HEK293T (cell line): ENCODE data around the gene TMPRSS6.

ENCODE experiments used
- CTCF ChIA-PET: fragments of 350-600 bp; formaldehyde crosslinking; extraction: SDS; loops from one replicate; lab custom pipeline; 2021; ENCODE audit warnings: antibody characterized with exemption, inconsistent platforms; lab: Yijun Ruan, JAX
- POLR2A ChIA-PET: fragments of 350-600 bp; formaldehyde crosslinking; extraction: SDS; loops from one replicate; lab custom pipeline; 2020; ENCODE audit warnings: antibody characterized with exemption, inconsistent platforms; lab: Yijun Ruan, JAX
- DNase-seq: peaks from one replicate; pipeline ENCODE4 v3.0.0; 2012; ENCODE audit warnings: mixed read lengths; ENCODE audit errors: extremely low spot score
- ARNT ChIP-seq: fragments of 450-650 bp; IDR thresholded peaks from 2 replicates; pipeline ENCODE4 v1.6.1; 2017; ENCODE audit warnings: mild to moderate bottlenecking
- BHLHE40 ChIP-seq: fragments of 450-650 bp; IDR thresholded peaks from 2 replicates; pipeline ENCODE4 v1.6.1; 2016; ENCODE audit warnings: mild to moderate bottlenecking, moderate library complexity, borderline replicate concordance
- CTBP1 ChIP-seq: fragments of 450-650 bp; IDR thresholded peaks from 2 replicates; pipeline ENCODE4 v1.6.1; 2016; ENCODE audit warnings: borderline replicate concordance
- ELF4 ChIP-seq: fragments of 450-650 bp; IDR thresholded peaks from 2 replicates; pipeline ENCODE4 v1.6.1; 2017; ENCODE audit warnings: antibody characterized with exemption
- FOXA1 ChIP-seq: fragments of 450-650 bp; IDR thresholded peaks from 2 replicates; pipeline ENCODE4 v1.6.1; 2016; ENCODE audit warnings: mild to moderate bottlenecking
- FOXK2 ChIP-seq: fragments of 450-650 bp; IDR thresholded peaks from 2 replicates; pipeline ENCODE4 v1.6.1; 2016; ENCODE audit warnings: mild to moderate bottlenecking
- FOXM1 ChIP-seq: fragments of 450-650 bp; IDR thresholded peaks from 2 replicates; pipeline ENCODE4 v1.6.1; 2017; ENCODE audit warnings: mild to moderate bottlenecking, borderline replicate concordance
- HDGF ChIP-seq: fragments of 450-650 bp; IDR thresholded peaks from 2 replicates; pipeline ENCODE4 v1.6.1; 2017; ENCODE audit warnings: antibody characterized with exemption, borderline replicate concordance
- L3MBTL2 ChIP-seq: fragments of 450-650 bp; conservative IDR thresholded peaks from 2 replicates; pipeline ENCODE4 v1.6.1; 2016; ENCODE audit warnings: mild to moderate bottlenecking
- LEF1 ChIP-seq: fragments of 450-650 bp; IDR thresholded peaks from 2 replicates; pipeline ENCODE4 v1.6.1; 2017; ENCODE audit warnings: mild to moderate bottlenecking, borderline replicate concordance
- NFRKB ChIP-seq: fragments of 450-650 bp; IDR thresholded peaks from 2 replicates; pipeline ENCODE4 v1.6.1; 2016; ENCODE audit warnings: mild to moderate bottlenecking, moderate library complexity
- SP1 ChIP-seq: fragments of 450-650 bp; IDR thresholded peaks from 2 replicates; pipeline ENCODE4 v1.6.1; 2017
- SUZ12 ChIP-seq: fragments of 450-650 bp; IDR thresholded peaks from 2 replicates; pipeline ENCODE4 v1.6.1; 2016; ENCODE audit warnings: mild to moderate bottlenecking
- TARDBP ChIP-seq: fragments of 450-650 bp; IDR thresholded peaks from 2 replicates; pipeline ENCODE4 v1.6.1; 2016
- ZNF384 ChIP-seq: fragments of 450-650 bp; IDR thresholded peaks from 2 replicates; pipeline ENCODE4 v1.6.1; 2016
- TF ChIP-seq, protein P1 (sequence below): fragments of 450-650 bp; IDR thresholded peaks from 2 replicates; pipeline ENCODE4 v1.6.1; 2016

TMPRSS6 gene

DNA sequence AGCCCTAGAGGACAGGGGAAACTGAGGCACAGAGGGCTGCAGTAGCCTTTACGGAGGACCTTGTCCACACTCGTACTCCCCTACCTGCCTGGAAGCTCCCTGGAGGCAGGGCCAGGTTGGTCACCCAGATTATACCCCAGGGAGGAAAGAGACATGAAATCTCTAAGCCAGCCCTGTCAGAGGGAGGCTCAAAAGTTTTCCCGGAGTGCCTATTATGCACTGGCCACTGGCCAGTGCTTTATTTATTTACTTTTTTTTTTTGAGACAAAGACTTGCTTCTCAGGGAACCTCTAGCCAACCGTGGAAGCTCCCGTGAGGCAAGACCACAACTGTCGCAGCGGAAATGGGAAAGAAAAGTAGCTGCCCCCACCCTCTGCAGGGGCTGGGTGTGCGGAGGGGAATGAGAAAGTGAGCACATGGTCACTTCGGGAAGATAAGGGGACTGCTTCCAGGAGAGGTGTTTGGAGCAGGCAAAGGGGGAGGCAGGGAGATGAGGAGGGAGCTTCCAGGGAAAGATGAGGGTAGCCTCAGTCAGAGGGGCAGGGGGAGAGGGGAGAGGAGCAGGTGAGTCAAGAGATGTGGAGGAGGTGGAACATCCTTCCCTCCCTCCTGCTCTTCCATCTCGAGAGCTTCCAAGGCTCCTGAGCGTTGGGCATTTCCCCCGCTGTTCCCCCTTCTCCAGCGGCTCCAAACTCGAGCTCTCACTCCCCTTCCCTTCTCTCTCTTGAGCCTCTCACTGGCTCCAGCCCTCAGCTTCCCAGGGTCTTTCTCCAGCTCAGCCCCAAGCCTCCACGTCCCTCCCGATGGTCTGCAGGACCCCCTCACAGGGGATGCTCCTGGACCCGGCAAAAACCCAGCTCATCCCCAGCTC is 35.9 kb upstream of the TMPRSS6 start:
- POLR2A ChIA-PET: interaction anchor here (1.1 kb wide), 1 partner anchor 54 kb away, joined by 5 read pairs; no protein-coding TSS in a partner anchor
- TF ChIP-seq FOXK2: no peak
- no peak for TF ChIP-seq BHLHE40
- no peak for TF ChIP-seq L3MBTL2
- TF ChIP-seq FOXM1: no peak
- TF ChIP-seq, protein P1, sequence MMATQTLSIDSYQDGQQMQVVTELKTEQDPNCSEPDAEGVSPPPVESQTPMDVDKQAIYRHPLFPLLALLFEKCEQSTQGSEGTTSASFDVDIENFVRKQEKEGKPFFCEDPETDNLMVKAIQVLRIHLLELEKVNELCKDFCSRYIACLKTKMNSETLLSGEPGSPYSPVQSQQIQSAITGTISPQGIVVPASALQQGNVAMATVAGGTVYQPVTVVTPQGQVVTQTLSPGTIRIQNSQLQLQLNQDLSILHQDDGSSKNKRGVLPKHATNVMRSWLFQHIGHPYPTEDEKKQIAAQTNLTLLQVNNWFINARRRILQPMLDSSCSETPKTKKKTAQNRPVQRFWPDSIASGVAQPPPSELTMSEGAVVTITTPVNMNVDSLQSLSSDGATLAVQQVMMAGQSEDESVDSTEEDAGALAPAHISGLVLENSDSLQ: no peak
- no peak for TF ChIP-seq ELF4
- no peak for TF ChIP-seq FOXA1
- CTCF ChIA-PET: no interaction called here
- no peak for DNase-seq

DNA sequence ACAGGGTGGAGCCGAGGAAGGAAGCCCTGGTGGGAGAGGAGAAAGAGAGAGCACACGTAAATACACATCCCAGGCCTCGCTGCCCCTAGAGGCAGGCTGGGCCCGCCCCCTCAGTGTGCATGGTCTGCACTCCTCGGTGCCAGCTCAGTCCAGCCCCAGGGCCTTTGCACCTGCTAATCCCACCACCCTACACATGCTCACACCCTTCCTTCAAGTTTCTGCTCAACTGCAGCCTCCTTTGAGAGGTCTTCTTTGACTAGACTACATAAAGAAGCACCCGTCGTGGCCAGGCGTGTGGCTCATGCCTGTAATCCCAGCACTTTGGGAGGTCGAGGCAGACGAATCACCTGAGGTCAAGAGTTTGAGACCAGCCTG is 34.7 kb upstream of the TMPRSS6 start:
- POLR2A ChIA-PET: interaction anchor here (1.1 kb wide), 1 partner anchor 55 kb away, joined by 5 read pairs; no protein-coding TSS in a partner anchor
- no peak for DNase-seq
- CTCF ChIA-PET: no interaction called here
- TF ChIP-seq TARDBP: no peak
- TF ChIP-seq ARNT: no peak
- TF ChIP-seq SUZ12: no peak
- no peak for TF ChIP-seq SP1
- no peak for TF ChIP-seq FOXM1
- TF ChIP-seq ELF4: no peak
- no peak for TF ChIP-seq CTBP1
- TF ChIP-seq, protein P1: no peak

DNA sequence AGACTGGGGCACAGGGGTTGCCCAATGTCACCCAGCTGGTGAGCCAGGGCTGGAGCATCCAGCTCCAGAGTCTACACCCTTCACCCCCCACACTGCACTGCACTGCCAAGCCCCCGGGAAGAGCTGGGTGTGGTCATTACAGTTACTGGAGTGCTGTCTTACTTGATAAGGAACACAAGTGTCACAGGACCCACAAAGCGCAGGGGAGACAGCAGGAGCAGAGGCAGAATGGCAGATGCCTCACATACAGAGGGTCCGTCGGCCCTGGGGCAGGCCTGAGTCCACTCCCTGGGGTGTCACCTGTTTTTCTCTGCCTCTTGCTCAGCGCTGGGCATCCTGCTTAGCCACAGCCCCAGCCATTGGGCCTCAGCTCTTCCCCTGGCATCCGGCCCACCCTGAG is 32.5 kb upstream of the TMPRSS6 start:
- TF ChIP-seq FOXA1 (no peak), BHLHE40 (no peak), TARDBP (no peak), ZNF384 (no peak), FOXK2 (no peak), ELF4 (no peak), SUZ12 (no peak), FOXM1 (no peak), CTBP1 (no peak), LEF1 (no peak)
- DNase-seq: no peak
- CTCF ChIA-PET: interaction anchor here (1.1 kb wide), 1 partner anchor 19 kb away, joined by 3 read pairs; no protein-coding TSS in a partner anchor
- POLR2A ChIA-PET: no interaction called here

DNA sequence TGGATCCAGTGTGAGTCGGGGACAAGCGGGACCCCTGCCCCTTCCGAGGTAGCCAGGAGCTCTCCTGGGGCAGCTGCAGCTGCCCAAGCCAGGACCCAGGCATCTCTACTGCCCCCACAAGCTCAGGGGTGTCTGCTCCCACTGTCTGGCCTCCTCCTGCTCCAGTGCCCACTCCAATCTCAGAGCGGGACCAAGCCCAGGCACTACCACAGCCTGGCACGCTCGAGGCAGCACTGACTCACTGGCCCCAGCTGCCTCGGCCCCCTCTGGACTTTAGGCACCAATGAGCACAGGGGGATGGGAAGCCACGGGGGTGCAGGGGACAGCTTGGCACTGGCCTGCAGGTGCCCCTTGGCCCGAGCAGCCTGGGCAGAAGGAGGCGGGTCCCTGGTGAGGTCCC is 32.0 kb upstream of the TMPRSS6 start:
- ChIA-PET POLR2A (interaction anchor here (1.0 kb wide), 1 partner anchor 90 kb away, joined by 4 read pairs; the partner anchor contains the start of gene KCTD17), CTCF (interaction anchor here (1.1 kb wide), 1 partner anchor 18 kb away, joined by 3 read pairs; no protein-coding TSS in a partner anchor)
- TF ChIP-seq L3MBTL2 (no peak), SP1 (no peak), LEF1 (no peak), CTBP1 (no peak), FOXM1 (no peak), ZNF384 (no peak), HDGF (no peak), FOXK2 (no peak), FOXA1 (no peak), NFRKB (no peak), ARNT (no peak), TARDBP (no peak)
- TF ChIP-seq, protein P1: no peak
- DNase-seq: no peak

DNA sequence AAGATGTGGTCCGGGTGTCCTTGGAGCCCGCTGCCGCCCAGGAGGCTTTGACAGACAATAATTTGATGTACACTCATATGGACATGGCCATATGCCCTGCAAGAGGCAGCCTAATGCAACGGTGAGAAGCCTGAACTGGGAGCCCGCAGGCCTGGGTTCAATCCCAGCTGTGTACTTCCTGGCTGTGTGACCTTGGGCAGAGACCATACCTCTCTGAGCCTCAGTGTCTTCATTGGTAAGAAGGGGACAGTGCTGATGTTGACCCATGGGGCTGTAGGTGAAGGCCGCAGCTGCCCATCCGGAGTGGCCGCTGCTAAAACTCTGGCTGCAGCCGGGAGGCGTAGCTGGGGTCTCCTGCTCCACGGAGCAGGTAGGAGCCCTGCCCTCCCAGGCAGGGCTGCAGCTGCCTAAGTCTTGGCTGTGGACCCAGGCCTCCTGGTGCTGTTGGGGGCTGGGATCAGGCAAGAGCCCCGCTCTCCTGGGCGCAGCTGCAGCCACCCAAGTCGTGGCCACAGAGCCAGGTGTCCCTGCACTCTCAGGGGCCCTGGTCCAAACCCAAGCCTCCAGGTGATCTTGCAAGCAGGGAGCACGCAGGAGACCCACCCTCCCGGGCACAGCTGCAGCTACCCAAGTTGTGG is 31.3 kb upstream of the TMPRSS6 start:
- TF ChIP-seq CTBP1 (no peak), NFRKB (no peak), FOXM1 (no peak), L3MBTL2 (no peak), HDGF (no peak), ELF4 (no peak), SUZ12 (no peak), LEF1 (no peak), BHLHE40 (no peak), ARNT (no peak), SP1 (no peak), TARDBP (no peak), FOXA1 (no peak), FOXK2 (no peak), ZNF384 (no peak)
- TF ChIP-seq, protein P1: no peak
- no peak for DNase-seq
- POLR2A ChIA-PET: interaction anchor here (1.0 kb wide), 1 partner anchor 90 kb away, joined by 4 read pairs; the partner anchor contains the start of gene KCTD17
- CTCF ChIA-PET: interaction anchor here (1.1 kb wide), 1 partner anchor 18 kb away, joined by 3 read pairs; no protein-coding TSS in a partner anchor
